GM06990 (cell line): Measurements from ENCODE around the gene DTHD1.

ENCODE experiments used
- DNase-seq: peaks from one replicate; pipeline ENCODE4 v3.0.0-alpha.2; 2011; ENCODE audit not compliant: insufficient read length; ENCODE audit errors: extremely low read depth
- H3K27me3 ChIP-seq: replicated peaks from 2 replicates; pipeline ENCODE4 v1.6.0; 2011; ENCODE audit warnings: low read length; ENCODE audit not compliant: control insufficient read depth, insufficient read depth
- H3K36me3 ChIP-seq: 2 replicates; pipeline ENCODE4 v1.5.1; 2011; ENCODE audit warnings: low read length; ENCODE audit not compliant: control insufficient read depth, insufficient read depth
- H3K4me3 ChIP-seq: replicated peaks from 2 replicates; pipeline ENCODE4 v1.5.1; 2011; ENCODE audit warnings: low read depth, mild to moderate bottlenecking, control low read depth, low read length
- TF ChIP-seq, protein P1 (sequence below): IDR thresholded peaks from 2 replicates; pipeline ENCODE4 v1.5.1; 2011; ENCODE audit warnings: low read length, control low read depth, mild to moderate bottlenecking, inconsistent platforms; ENCODE audit not compliant: insufficient read depth, poor library complexity, severe bottlenecking

DTHD1 gene

DNA sequence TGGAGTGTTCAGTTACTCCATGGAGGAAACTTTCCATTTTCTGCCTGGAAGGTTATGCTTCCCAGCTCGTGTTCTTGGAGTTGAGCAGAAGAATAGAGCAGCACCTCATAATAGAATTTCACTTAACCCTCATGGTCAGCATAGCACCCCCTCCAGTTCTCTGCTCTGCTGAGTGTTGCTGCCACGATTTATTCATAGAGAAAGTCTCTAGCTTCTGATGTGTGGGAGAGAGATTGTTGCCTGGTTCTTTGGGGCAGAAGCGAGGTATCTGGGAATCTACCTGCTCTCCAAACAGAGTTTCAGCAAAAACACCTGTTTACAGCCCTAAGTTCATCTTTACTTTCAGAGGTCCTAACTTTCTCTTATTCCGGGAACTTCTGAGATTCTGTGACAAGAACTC, 3.9 kb upstream of the DTHD1 start:
- TF ChIP-seq, protein P1, sequence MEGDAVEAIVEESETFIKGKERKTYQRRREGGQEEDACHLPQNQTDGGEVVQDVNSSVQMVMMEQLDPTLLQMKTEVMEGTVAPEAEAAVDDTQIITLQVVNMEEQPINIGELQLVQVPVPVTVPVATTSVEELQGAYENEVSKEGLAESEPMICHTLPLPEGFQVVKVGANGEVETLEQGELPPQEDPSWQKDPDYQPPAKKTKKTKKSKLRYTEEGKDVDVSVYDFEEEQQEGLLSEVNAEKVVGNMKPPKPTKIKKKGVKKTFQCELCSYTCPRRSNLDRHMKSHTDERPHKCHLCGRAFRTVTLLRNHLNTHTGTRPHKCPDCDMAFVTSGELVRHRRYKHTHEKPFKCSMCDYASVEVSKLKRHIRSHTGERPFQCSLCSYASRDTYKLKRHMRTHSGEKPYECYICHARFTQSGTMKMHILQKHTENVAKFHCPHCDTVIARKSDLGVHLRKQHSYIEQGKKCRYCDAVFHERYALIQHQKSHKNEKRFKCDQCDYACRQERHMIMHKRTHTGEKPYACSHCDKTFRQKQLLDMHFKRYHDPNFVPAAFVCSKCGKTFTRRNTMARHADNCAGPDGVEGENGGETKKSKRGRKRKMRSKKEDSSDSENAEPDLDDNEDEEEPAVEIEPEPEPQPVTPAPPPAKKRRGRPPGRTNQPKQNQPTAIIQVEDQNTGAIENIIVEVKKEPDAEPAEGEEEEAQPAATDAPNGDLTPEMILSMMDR: no peak
- H3K4me3 ChIP-seq: no peak overlapping the region
- no peaks in the 10 kb centered on the region for H3K27me3 ChIP-seq
- no peak for DNase-seq
- no peaks in the 10 kb centered on the region for H3K36me3 ChIP-seq

DNA sequence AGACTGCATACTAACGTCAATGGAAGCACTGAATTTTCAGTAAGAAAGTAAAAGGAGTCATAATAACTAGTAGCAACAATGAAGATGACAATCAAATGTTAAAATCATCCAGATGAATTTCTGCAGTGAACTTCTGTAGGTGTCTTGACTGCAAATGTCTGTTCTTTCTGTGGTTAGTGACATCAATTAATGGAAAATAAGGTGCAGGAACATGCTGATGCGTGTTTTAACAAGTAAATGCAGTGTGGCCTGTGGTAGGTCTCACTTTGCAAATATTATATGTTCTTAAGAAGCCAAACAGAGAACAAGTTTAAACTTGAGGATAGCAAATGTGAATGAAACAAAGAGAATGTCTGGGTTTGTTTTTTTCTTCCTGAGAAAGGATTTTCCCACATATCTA, 2.6 kb upstream of the DTHD1 start:
- no peak for DNase-seq
- H3K36me3 ChIP-seq: no peaks in the 10 kb centered on the region
- TF ChIP-seq, protein P1: no peak
- H3K27me3 ChIP-seq: no peaks in the 10 kb centered on the region
- no peak overlapping the region for H3K4me3 ChIP-seq

DNA sequence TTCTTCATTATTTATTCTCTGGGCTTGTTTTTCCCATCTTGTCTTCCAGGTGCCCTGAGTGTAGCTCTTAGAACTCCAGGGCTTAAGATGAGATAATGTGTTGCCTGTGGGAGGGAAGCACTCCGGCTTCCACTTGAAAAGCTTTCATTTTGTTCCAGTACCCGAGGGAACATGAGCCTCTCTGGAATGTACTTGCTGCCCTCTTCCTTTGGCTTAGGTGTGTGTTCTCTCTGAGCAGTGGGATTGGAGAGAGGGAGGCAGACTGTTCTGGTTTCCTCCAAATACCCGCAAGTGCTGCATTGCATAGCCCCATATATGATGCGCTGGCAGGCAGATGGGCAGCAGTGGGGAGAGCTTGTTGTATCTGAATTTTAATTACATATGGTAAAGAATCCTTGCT, 861 bp upstream of the DTHD1 start:
- H3K36me3 ChIP-seq: no peaks in the 10 kb centered on the region
- TF ChIP-seq, protein P1: no peak
- no peak for DNase-seq
- H3K4me3 ChIP-seq: no peak overlapping the region
- H3K27me3 ChIP-seq: no peaks in the 10 kb centered on the region

DNA sequence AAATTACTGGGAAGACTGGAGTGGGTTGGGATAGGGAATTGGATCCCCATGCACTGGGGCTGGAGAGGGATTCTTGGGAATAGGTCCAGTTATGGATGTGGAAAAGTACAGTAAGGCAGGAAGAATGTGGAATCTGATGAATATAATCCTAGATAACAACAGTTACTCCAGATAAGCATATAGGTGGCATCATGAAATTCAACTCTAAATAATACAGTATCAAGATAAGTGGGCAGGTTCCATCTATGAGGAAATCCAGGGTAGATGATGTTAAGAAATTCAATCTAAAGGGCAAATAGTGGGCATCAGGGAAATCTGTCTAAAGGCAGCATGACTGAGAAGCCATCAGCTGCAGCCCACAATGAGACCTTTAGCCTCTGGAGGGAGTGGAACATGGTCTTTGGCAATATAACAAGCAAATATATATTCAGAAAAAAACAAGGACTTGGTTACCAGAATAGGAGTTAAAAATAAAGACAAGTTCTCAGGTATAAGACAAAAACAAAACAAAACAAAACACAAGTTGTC, 1.2 kb downstream of the DTHD1 start:
- Histone ChIP-seq H3K4me3 (no peak overlapping the region), H3K36me3 (no peaks in the 10 kb centered on the region), H3K27me3 (no peaks in the 10 kb centered on the region)
- TF ChIP-seq, protein P1: no peak
- DNase-seq: no peak

DNA sequence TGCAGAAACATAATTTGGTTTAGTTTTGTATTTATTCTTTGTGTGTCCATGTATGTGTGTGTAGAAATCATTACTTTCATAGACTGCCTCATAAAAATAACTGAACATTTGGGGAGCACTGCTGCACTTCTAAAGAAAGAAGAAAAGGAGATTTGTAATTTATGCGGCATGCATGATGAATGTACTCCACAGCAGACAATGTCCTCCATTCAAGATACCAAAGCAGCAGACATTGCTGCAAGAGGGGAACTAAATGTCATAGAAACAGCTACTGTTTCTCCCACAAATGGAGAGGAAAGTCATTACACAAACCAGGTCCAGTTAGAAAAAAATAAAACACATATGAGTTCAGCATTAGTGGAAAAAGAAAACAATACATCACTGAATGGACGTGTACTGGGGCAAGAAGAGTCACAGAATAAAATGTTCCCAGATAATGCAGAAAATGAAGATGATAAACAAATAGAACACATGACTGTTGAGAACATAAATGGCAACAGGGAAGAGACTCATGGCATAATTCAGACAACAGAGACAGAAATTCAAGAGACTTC, 2.6 kb downstream of the DTHD1 start:
- Histone ChIP-seq H3K27me3 (no peaks in the 10 kb centered on the region), H3K4me3 (no peak overlapping the region), H3K36me3 (no peaks in the 10 kb centered on the region)
- DNase-seq: no peak
- TF ChIP-seq, protein P1: no peak
